Stimulated activated CD8-positive, alpha-beta memory T cell treated with anti-CD3 and anti-CD28 coated beads, Interleukin-4, amount 100 ng/mL, for 1 hour (primary cell): ENCODE measurements around the gene SLIT3.

Experiments used
- DNase-seq, 2 donors: peaks; one replicate each; pipeline ENCODE4 v3.0.0-alpha.2; 2020; ENCODE audit warnings: low read depth in 2 of 2, low spot score in 1 of 2

Gene SLIT3

DNA sequence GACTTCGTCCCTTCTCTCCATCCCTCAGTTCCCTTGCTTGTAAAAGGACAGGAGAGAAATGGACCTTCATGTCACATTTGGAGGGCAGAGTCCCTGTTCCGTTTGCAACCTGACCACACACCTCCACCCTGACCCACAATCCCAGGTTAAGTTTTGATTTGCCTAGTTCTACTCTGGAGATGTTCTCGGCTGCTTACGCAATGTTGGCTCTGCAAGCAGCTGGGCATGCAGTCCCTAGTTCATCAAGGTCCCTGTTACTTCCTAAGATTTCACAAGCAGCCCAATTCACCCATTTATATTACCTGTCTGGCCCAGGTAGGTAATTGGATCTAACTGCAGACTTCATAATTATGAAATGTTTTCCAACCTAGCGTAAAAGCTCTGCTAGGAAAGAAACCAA, 28.8 kb downstream of the SLIT3 start:
- DNase-seq, result no peak

- DNase-seq, result no peak
These were observed 30.1 kb downstream of the SLIT3 start for GRCh38 chr5:169270827-169271226.

GRCh38 chr5:169268019-169268418, 32.9 kb downstream of the SLIT3 start:
- no peak for DNase-seq

- DNase-seq, result no peak
These were observed 35.1 kb downstream of the SLIT3 start for GRCh38 chr5:169265888-169266287.

DNA sequence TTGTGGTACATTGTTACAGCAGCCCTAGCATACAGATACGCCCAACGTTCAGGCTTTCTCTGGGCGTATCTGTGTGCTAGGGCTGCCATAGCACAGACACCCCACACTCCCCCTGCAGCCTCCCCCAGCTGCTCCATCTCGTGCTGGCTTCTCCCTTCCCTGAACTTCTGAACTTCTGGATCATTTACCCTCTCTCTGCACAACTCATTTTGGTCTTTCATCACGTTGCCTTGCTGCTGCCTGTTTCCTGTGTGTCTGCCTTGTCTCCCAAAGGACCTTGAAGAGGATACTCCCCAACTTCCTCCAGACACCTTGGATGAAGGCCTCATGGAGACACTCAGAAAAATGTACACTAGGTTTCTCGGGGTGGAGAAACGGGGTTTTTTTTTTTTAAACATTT, 37.3 kb downstream of the SLIT3 start:
- no peak for DNase-seq

DNA sequence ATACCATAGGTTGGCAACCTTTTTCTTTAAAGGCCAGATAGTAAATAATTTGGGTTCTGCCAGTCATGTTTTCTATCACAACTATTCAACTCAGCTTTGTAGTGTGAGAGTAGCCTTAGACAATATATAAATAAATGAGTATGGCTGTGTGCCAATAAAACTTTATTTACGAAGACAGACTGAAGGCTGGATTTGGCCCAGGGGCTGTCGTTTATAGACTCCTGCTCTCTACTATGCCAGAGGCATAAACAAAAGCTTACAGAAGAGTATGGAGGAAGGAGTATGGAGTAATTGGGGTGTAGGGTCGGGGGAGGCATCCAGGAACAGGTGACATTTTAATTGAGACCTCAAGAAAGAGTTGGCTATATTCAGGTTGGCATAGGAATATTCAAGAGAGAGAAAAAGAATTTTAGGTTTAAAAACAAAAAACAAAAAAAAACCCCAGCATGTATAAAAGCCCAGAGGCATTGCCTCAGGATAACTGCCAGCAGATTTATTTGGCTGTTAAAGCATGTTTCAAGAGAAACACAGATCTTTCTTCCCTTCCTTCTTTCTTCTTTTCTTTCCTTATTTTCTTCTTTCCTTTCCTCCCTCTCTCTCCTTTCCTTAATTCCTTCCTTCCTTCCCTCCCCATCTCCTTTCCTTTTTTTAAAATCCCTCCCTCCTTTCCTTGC, 39.9 kb downstream of the SLIT3 start:
- DNase-seq, result no peak

DNA sequence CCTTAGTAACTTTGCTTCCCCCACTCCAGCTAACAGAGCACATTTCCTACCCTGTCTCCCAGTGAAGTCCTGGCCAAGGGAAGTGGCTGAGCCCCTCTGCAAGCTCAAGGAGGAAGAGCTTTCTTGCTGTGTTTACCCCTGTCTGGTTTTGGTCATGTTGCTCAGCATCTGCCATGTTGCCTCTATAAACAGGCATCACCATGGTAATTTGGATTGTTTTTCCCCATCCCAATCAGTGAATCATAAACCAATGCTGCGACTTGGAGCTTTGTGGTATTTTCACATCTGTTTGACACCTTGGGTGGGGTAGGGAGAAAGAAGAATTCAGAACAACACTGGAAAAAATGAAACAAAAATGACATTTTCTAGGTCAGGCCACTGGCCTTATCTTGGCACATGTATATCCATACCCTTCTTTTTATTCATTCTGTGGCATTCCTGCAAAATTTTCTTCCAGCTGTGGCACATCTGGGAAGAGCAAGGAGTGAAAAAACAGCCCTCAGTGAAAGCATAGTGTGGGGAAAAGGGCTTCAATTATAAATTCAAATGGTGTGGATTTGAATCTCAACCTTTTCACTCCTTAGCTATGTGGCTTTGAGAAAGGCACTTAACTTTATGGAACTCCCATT, 42.5 kb downstream of the SLIT3 start:
- DNase-seq, result no peak

DNA sequence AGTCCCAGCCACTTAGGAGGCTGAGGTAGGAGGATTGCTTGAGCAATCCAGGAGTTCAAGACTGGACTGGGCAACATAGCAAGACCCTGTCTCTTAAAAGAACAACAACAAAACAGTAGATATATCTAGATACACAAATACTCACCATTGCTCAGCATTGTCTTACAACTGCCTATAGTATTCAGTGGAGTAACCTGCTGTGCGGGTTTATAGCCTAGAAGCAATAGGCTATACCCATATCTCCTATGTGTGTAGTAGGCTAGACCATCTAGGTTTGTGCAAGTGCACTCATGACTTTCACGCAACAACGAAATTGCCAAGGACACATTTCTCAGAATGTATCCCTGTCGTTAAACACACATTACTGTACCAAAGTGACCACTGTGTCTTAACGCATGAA, 44.7 kb downstream of the SLIT3 start:
- DNase-seq, result no peak

GRCh38 chr5:169253071-169253470, 47.9 kb downstream of the SLIT3 start:
- DNase-seq, result no peak

DNA sequence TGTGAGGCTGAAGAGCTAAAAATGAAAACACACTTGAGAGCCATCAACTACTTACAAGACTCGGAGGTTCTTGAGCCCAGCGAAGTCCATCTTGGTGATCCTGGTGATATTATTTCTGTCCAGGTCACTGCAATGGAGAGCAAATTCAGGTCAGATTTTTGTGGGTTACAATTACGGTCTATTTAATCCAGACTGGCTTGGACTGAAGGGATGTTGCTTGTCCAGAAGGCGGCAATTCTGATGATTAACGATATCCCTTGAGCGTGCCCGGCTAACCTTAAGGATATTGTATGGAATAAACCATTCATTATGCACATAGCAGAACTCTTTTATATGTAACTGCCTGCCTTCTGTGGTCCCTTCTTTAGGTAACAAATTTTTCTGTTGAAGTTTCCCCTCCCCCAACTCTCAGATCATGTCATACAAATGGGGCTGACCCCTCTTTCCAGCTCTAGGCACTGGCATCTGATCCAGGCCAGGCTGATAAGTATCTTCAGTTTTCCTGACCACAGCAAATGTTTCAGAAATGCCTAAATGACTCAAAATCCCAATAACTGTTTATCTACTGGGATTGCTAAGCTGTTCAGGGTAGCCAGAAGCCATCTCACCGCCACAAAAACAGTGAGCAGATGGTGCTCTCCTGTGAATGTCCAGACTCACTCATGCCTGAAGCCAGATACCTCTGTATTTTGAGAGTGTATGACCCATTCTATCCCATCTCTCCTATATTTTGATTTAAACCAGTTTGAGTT, 49.4 kb downstream of the SLIT3 start:
- no peak for DNase-seq

- no peak for DNase-seq
These were observed 50.1 kb downstream of the SLIT3 start for GRCh38 chr5:169250887-169251286.

GRCh38 chr5:169248996-169249395, 51.9 kb downstream of the SLIT3 start:
- no peak for DNase-seq

DNA sequence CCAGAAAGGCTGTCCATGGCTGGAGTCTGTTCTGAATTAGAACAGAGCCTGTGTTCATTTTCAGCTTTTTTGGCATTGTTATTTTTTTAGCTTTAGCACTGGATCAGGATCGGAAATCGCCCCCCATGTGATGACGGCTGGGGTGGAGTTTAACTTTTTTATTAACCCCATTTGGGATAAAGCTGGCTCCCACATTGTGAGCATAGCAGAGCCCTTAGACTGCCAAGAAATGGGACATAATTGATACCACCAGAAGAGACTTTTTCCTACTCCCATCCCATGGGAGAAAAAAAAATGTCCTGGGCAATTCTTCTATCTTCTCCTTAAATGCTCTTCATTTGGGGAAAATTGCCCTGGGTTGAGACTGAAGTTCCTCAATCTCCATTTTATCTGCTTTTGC, 52.4 kb downstream of the SLIT3 start:
- no peak for DNase-seq

- no peak for DNase-seq
These were observed 56.1 kb downstream of the SLIT3 start for GRCh38 chr5:169244812-169245211.

DNA sequence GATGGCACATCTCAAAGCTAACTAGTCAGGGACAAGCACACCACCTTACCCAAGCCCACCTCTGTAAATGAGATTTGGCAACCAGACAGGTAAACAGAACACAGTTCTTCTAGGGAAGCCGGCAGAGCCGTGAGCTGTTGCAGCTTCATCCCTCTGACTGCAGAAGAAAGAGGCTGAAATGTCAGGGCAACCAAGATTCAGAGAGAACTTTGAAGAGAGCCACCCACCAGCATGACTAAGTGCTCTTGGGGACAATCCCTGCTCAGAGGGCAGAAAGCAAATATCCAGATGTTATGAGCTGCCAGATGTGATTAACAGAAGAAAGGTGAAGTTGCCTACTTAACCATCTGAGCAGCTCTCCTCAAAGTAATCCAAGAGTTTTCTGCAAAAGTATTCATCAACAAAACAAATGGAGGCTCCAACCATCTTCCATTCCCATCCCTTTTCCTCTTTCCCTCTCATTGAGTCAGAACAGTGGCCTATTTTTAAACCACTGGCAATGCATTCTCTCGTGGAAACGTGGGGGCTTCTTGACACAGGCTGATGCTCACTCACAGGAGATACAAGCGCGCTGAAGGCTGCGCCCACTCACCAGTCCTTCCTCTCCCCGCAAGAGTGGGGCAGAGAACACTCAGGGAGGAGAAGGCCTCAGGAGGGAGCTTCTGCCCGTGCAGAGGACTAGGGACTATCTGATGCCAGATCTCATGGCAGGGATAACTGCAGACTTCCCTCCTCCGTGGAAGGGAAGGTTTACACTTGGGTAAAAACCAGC, 57.1 kb downstream of the SLIT3 start:
- DNase-seq, result no peak

- no peak for DNase-seq
These were observed 58.1 kb downstream of the SLIT3 start for GRCh38 chr5:169242849-169243186.

DNA sequence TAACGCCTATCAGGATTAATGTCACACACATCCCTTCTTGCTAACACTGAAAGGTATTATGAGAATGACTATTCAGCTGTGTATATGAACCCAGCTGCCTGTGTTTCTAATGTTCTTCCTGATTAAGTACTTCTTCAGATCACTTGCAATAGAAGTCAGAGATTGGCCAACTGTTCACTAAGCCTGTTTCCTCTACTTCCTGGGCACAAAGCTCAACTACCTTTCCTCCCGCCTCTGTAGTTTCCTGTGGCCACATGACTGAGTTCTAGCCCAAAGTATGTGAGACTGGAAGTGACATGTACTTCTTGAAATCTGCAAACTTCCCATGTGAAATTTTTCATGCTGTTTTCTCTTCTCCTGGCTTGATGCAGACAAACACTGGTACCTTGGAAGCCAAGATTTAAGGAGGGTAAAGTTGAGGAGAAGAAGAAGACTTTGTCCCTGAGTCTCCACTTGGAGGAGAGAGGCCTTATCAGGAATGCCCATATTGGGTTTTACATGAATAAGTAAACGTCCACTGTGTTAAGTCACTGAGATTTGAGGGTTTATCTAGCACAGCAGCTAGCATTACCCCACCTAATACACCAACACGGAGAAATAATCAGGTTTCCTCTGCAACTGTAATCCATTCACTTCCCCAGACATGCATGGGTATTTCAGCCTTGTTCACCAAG, 58.6 kb downstream of the SLIT3 start:
- DNase-seq, result no peak

- no peak for DNase-seq
These were observed 71.5 kb downstream of the SLIT3 start for GRCh38 chr5:169229342-169229892.

- no peak for DNase-seq
These were observed 74.0 kb downstream of the SLIT3 start for GRCh38 chr5:169226895-169227294.

DNA sequence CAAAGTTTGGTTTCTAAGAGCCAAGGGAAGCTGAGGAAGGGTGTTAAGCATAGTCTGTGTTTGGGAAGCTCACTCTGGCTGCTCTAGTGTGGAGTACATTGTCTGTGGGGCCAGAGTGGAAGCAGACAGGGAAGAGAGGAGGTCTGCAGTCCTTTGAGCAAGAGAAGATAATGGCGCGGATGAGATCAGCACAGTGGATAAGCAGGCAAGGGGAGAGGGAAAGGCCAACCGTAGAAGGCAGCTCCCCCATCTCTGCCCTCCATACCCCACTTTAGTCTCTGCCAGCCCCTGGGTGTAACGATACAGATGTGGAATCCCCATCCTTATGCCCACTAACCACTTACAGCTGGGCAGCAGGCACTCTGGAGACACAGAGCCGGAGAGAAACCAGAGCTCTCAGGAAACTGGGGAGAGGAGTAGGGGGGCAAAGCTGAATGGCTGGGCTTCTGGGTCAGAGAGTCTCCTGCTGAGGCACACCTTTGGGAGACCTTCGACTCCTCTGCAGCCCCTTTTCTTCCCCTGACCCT, 75.0 kb downstream of the SLIT3 start:
- no peak for DNase-seq

- DNase-seq, result no peak
These were observed 77.4 kb downstream of the SLIT3 start for GRCh38 chr5:169223595-169223953.
